Measurements from ENCODE around the gene MARCHF3.

MARCHF3 gene

GRCh38 chr5:126881821-126882600, 148.3 kb downstream of the MARCHF3 start:
- Histone ChIP-seq H3K4me3 (no peak overlapping the region), H3K4me1 (no peaks in the 10 kb centered on the region), H3K27me3 (no peaks in the 10 kb centered on the region), H3K27ac (no peak overlapping the region), H3K9me3 (no peaks in the 10 kb centered on the region), H3K36me3 (no peaks in the 10 kb centered on the region)
- no peak for TF ChIP-seq CTCF (IDR thresholded peaks at IDR 0.05)
- DNase-seq, result no peak
- intact Hi-C loops (cut with DNase I; ENCODE audit: low total_unique reads), result no loop called here

GRCh38 chr5:126878634-126879033, 151.7 kb downstream of the MARCHF3 start:
- H3K9me3 ChIP-seq, result no peaks in the 10 kb centered on the region
- H3K4me1 ChIP-seq, result peaks cover 0 to 3% (median 0%) of the 10 kb centered on the region in 4 donors
- intact Hi-C loops (cut with DNase I; ENCODE audit: low total_unique reads), result no loop called here
- no peak overlapping the region for H3K27ac ChIP-seq
- H3K36me3 ChIP-seq, result no peaks in the 10 kb centered on the region
- DNase-seq, result no peak
- H3K27me3 ChIP-seq, result no peaks in the 10 kb centered on the region
- TF ChIP-seq CTCF (IDR thresholded peaks at IDR 0.05), result no peak
- H3K4me3 ChIP-seq, result no peak overlapping the region

- peaks cover 0 to 3% (median 0%) of the 10 kb centered on the region in 4 donors for H3K4me1 ChIP-seq
- H3K4me3 ChIP-seq, result no peak overlapping the region
- intact Hi-C loops (cut with DNase I; ENCODE audit: low total_unique reads), result no loop called here
Observed at GRCh38 chr5:126878085-126878484, 152.3 kb downstream of the MARCHF3 start.

GRCh38 chr5:126877602-126878001, 152.8 kb downstream of the MARCHF3 start:
- no peaks in the 10 kb centered on the region for H3K27me3 ChIP-seq
- TF ChIP-seq CTCF (IDR thresholded peaks at IDR 0.05), result no peak
- peaks cover 0 to 3% (median 0%) of the 10 kb centered on the region in 4 donors for H3K4me1 ChIP-seq
- DNase-seq, result no peak
- no peaks in the 10 kb centered on the region for H3K36me3 ChIP-seq
- H3K9me3 ChIP-seq, result no peaks in the 10 kb centered on the region
- no peak overlapping the region for H3K4me3 ChIP-seq
- H3K27ac ChIP-seq, result no peak overlapping the region
- intact Hi-C loops (cut with DNase I; ENCODE audit: low total_unique reads), result no loop called here

More at GRCh38 chr5:126878085-126878484, 152.3 kb downstream of the MARCHF3 start:
- DNase-seq, result no peak
- H3K27me3 ChIP-seq, result no peaks in the 10 kb centered on the region
- H3K36me3 ChIP-seq, result no peaks in the 10 kb centered on the region
- no peak overlapping the region for H3K27ac ChIP-seq
- no peaks in the 10 kb centered on the region for H3K9me3 ChIP-seq
- no peak for TF ChIP-seq CTCF (IDR thresholded peaks at IDR 0.05)

- H3K27me3 ChIP-seq, result no peaks in the 10 kb centered on the region
- no peak for DNase-seq
- no peak overlapping the region for H3K27ac ChIP-seq
- no peaks in the 10 kb centered on the region for H3K9me3 ChIP-seq
- H3K4me1 ChIP-seq, result peaks cover 0 to 3% (median 0%) of the 10 kb centered on the region in 4 donors
- no peaks in the 10 kb centered on the region for H3K36me3 ChIP-seq
- intact Hi-C loops (cut with DNase I; ENCODE audit: low total_unique reads), result no loop called here
- no peak overlapping the region for H3K4me3 ChIP-seq
- TF ChIP-seq CTCF (IDR thresholded peaks at IDR 0.05), result no peak
Observed at GRCh38 chr5:126875303-126875785, 155.0 kb downstream of the MARCHF3 start.

Data from tibial artery (tissue), 4 donors.